HG03196 (cell line): ENCODE results near the gene C3orf18.
A peak's percentile ranks its signal among the peaks of the same experiment; 100 is the strongest.

Source experiments
- ATAC-seq: cut with Tn5 transposase; IDR thresholded peaks from one replicate; pipeline ENCODE4 v1.9.1; 2021; ENCODE audit not compliant: unreplicated experiment

C3orf18 gene

GRCh38 chr3:50581459-50581842 is 13.9 kb upstream of the C3orf18 start:
- ATAC-seq = no peak

GRCh38 chr3:50580683-50581458 is 13.3 kb upstream of the C3orf18 start:
- no peak for ATAC-seq

DNA sequence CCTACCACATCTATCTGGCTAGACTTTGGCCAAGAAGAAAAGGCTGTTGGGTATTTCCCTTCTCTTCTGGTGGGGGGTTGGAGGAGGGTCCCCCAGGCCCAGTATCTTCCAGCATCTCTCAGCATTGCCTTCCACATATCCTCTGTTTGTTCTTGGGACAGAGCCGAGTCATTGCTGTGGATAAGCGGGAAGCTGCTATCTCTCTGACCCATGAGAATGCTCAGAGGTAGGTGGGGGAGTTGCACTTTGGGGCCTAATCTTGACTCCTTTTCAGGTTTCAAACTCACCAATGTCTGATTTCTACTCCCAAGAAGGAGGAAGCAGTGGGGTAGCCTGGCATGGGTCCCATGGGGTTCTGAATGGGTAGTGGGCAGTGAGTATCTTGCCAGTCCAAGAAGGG is 9.8 kb upstream of the C3orf18 start:
- no peak for ATAC-seq

GRCh38 chr3:50575372-50575771 is 7.8 kb upstream of the C3orf18 start:
- ATAC-seq = no peak

DNA sequence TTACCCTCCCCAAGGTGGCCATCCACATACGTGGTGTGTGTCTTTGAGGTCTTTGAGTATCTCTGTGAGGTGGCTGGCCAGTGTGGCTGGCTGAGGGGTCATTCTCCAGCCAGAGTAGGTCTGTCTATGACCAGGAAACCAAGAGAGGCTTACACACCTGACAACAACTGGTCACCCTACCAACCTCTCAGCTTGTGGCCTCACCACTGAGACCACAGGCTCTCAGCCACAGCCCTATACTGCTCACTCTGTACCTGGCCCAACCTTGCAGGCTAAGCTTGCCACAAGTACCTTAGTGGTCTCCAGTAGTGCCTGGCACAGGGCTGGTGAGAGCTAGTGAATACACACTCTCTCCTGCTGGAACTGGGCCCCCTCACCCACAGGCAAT is 6.9 kb upstream of the C3orf18 start:
- ATAC-seq = no peak

DNA sequence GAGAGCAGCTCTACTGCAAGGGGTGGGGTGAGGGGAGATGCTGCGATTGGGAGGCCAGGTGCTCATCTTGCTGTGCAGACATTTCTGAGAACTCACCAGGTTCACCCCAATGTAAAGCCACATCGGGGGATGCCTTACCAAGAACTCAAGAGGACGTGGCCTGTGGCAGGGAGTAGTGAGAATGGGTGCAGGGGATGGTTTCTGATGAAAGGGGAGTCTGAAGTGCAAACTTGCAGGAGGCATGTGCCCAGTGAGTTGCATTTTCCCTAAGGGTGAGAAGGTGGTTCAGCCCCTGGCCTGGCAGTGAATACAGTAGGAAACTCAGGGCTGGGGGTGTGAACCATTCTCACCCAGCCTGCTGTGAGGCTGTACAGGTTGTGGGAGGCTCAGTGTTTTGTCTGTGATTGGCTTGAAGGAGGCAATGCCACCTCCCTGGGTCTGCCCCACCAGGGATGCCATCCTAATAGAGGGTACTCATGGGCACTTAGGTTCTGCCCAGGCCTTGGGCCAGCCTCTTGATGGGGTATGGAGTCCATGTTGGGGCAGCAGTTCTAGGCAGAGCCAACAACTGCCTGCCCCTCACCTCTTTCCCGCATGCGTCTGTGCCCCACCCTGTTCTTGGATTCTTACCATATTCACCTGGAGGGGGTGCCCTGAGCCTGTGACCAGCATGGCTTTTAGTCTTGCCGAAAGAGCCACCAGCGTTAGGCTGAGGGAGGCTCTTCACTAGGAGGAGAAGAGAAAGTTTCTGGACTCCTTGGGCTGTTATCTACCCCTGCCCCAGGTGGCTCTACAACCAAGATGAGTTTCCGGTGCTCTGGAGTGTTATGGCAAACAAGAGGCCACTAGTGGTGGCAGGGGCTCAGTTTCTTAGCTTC is 6.3 kb upstream of the C3orf18 start:
- ATAC-seq = no peak

DNA sequence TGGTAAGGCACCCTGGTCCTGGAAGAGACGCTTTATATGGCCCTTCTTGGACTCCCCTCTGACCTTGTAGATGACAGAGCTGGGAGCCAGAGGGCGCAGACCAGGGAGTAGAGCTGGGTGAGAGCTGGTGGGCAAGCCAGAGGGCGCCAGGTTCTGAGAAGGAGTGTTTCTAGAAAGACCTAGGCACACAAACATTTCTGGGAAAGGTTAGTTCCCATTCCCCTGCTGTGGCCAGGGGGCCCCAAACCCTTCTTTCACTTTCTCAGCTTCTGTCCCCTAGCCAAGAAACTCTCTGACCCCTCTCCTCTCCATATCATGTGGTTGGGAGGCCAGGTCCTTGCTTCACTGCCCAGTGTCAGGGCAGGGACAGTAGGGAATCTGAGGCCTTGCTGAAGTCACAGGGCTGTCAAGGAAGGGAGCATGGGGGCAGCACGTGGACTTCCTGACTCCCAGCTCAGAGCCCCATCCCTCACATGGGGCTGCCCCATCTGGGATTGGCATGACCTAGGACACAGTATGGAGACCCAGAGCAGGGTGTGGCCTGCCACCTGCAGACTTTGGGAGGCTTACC is 5.3 kb upstream of the C3orf18 start:
- ATAC-seq = no peak

GRCh38 chr3:50572158-50572557 is 4.6 kb upstream of the C3orf18 start:
- ATAC-seq = no peak

DNA sequence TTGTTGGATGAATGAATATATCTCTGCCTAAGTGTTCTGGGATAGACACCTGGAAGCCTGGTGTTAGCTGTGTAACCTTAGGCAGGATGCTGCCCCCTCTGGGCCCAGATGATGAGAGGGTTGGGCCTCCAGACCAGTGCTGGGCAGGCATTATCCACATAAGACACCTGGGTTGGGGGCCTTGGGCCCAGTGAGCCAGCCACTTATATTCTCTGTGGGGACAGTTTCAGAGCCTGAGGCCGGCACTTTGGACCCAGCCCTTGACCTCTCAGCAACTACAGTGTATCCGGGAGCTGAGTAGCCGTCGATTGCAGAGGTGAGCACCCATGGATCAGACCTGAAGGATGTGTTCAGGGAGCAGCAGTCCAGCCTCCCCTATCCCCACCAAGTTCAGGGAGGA is 3.9 kb upstream of the C3orf18 start:
- no peak for ATAC-seq

DNA sequence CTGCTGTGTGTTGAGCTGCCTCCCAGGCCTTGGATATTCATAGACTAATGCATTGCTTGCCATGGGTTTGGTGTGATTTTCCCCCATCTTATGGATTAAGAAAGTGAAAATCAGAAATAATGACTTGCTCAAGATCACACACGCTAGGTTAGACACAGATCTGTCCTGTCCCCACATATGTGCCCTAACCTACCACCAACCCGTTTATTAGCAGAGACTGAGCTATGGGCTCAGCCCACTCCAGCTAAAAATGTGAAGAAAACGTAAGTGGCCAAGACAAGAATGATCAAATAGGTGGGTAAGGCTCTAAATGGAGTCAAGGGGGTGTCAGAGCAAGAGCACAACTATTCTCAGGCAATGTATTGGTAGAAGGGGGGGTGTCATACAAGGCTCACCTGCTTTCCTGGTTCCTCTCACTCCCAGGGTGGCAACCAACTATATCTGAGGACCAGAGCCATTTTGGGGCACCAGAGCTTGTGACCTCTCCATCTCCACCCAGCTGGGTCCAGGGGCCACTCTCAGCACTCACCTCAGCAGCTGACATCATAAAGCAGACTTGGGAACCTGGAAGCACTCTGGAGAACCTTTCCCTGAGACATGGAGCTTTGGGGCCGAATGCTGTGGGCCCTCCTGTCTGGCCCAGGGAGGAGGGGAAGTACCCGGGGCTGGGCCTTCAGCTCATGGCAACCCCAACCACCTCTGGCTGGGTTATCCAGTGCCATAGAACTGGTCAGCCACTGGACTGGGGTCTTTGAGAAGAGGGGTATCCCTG is 3.1 kb upstream of the C3orf18 start:
- no peak for ATAC-seq

- ATAC-seq = peak; percentile 61
Measured at GRCh38 chr3:50568947-50569749, 1.6 kb upstream of the C3orf18 start, which contains the start of gene HEMK1. Gene HEMK1 (plus strand): TSS chr3:50569522. CDS start chr3:50571105, 1,583 bp downstream.

DNA sequence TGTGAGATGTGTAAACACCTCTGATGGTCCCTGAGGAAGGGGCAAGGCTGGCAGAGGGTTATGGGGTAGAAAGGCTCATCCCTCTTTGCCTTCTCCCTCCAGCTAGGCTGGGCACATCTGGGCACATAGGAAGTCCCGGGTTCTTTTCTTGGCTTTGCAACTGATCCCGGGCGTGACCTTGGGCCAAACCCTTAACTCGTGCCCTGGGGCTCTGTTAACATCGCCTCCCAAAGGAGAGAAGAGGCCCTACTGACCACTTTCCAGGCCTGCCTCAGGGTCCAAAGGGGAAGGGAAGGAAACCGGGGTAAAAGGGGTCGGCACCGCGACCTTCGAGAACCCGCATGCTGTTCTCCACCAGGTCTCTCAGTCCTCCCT is 549 bp downstream of the C3orf18 start:
- no peak for ATAC-seq

- ATAC-seq = no peak
Measured at GRCh38 chr3:50564321-50564720, 3.2 kb downstream of the C3orf18 start.

DNA sequence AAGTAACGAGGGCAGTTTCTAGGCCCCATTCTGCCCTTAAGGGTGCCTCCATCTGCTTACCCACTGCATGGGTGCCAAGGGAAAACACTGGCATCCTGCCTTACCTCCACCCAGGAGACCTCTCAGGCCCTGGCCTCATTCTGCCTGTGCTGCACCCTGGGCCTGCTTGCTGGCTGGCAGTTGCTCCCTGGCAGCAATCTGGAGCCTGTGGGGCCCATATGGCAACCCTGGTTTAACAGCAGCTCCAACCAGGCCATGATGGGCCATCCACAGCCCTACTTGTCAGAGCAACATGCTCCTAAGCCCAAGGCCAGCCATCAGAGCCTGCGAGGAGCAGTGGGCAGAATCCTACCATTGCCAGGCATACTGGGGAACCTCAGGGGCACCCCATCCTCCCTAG is 3.7 kb downstream of the C3orf18 start:
- no peak for ATAC-seq

- no peak for ATAC-seq
Measured at GRCh38 chr3:50562861-50563260, 4.7 kb downstream of the C3orf18 start.

DNA sequence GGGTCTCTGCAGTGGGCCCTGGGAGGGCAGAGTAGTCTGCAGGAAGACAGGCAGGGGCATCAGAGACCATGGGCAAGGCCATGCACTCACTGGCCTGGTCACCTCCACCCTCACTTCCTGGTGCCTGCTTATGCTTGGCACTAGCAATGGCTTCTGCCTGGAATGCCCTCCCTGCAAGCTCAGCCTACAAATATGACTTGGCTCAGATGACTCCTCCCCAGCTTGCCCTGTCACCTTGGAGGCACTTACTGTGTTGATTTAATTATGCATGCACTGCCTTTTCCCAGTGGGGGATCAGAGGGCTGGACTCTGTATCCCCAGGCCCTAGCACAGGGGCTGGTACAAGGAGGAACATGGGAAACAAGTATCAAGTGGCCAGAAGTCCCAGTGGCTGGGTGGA is 7.8 kb downstream of the C3orf18 start:
- no peak for ATAC-seq

DNA sequence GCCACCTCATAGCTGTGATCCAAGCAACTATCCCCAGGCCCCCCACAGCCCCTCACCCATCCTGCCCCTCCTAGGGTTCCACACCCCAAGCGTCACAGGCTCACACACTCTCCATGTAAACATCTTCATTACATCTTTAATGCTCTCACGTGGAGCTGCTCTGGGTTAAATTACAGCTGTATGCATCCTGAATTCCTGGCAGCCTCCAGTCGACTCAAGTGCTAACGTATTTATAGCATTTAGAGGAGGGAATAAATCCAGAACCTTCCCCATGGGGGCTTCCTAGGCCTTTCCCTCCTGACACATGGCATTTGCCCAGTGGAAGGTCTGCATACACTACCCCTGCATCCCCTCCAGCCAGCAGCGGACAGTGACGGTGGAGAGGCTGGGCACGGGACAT is 9.6 kb downstream of the C3orf18 start:
- no peak for ATAC-seq

DNA sequence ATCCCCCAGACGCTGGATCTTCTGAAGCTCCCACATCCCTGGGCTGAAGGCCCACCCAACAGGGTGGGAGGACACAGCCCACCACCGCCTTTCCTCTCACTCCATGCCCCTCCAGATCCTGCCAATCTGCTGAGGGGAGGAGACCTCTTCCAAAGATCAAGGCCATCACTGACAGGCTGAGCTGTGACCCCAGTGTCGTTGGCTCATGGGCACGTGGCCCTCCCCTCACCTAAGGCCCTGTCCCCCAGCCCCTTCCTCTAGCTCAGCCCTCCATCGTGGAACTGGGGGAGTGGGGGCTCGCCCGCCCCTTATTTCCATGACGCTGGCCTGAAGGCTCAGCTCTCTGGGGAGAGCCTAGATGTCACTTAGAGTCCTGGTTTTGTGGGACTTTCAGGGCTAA is 10.4 kb downstream of the C3orf18 start:
- no peak for ATAC-seq

GRCh38 chr3:50554553-50554952 is 13.0 kb downstream of the C3orf18 start:
- no peak for ATAC-seq

- no peak for ATAC-seq
Measured at GRCh38 chr3:50552598-50552997, 14.9 kb downstream of the C3orf18 start.
